Endothelial cell of umbilical vein (primary cell): ENCODE results near the gene CHRNB1.

ENCODE experiments used
- CTCF ChIP-seq, 2 donors: IDR thresholded peaks; 1 replicate in 1 of 2; 2 replicates in 1 of 2; pipeline ENCODE4 v1.5.1; 2011; ENCODE audit warnings: low read length in 2 of 2, mild to moderate bottlenecking in 2 of 2, moderate library complexity in 2 of 2, control low read depth in 1 of 2, inconsistent platforms in 1 of 2, low read depth in 1 of 2; ENCODE audit not compliant: insufficient read depth in 1 of 2; ENCODE audit errors: extremely low read depth in 1 of 2
- EZH2 ChIP-seq: IDR thresholded peaks from 2 replicates; pipeline ENCODE4 v1.6.1; 2012; ENCODE audit warnings: borderline replicate concordance, low read depth, mild to moderate bottlenecking, moderate library complexity, low read length, inconsistent platforms; ENCODE audit not compliant: severe bottlenecking
- FOS ChIP-seq: IDR thresholded peaks from 2 replicates; pipeline ENCODE4 v1.6.1; 2011; ENCODE audit warnings: mild to moderate bottlenecking, low read length, moderate library complexity, borderline replicate concordance; ENCODE audit not compliant: insufficient read depth
- GATA2 ChIP-seq: IDR thresholded peaks from 2 replicates; pipeline ENCODE4 v1.7.0; 2011; ENCODE audit warnings: low read depth, mild to moderate bottlenecking, moderate library complexity, mixed read lengths, low read length; ENCODE audit not compliant: insufficient read length, insufficient read depth
- JUN ChIP-seq: IDR thresholded peaks from 2 replicates; pipeline ENCODE4 v1.6.1; 2011; ENCODE audit warnings: borderline replicate concordance, low read depth; ENCODE audit not compliant: insufficient read length, insufficient read depth
- MAX ChIP-seq: IDR thresholded peaks from 2 replicates; pipeline ENCODE4 v1.6.1; 2011; ENCODE audit not compliant: insufficient read depth, insufficient read length
- MYC ChIP-seq: IDR thresholded peaks from one replicate; pipeline ENCODE4 v1.6.1; 2011; ENCODE audit warnings: mild to moderate bottlenecking, low read depth, low read length
- POLR2A ChIP-seq: IDR thresholded peaks from 2 replicates; pipeline ENCODE4 v1.6.1; 2012; ENCODE audit warnings: low read depth, mild to moderate bottlenecking, control low read depth, low read length
- POLR2AphosphoS5 ChIP-seq: IDR thresholded peaks from 2 replicates; pipeline ENCODE4 v1.6.1; 2012; ENCODE audit warnings: low read depth, mild to moderate bottlenecking, control low read depth, low read length, moderate library complexity; ENCODE audit not compliant: insufficient read depth

- TF ChIP-seq CTCF (IDR thresholded peaks at IDR 0.05; ENCODE audit: extremely low read depth in 1 of 2, insufficient read depth in 1 of 2, low read depth in 1 of 2, low read length in 2 of 2) (no peak), POLR2A (no peak), EZH2 (no peak), GATA2 (no peak), POLR2AphosphoS5 (no peak), MAX (no peak), JUN (no peak), FOS (no peak), MYC (no peak)
These were observed 19.1 kb upstream of the CHRNB1 start for GRCh38 chr17:7425756-7426155.
